GM21825 (cell line): ENCODE data around the gene SLC27A1.
"Not testable (repeated sequence)": the region's sequence is repeated elsewhere in the genome, so short reads cannot be mapped to it uniquely, and the experiment has no call there.

ENCODE experiments used
- ATAC-seq: cut with Tn5 transposase; IDR thresholded peaks from one replicate; pipeline ENCODE4 v1.9.1; 2021; ENCODE audit warnings: mild to moderate bottlenecking, moderate library complexity; ENCODE audit not compliant: unreplicated experiment

The SLC27A1 gene

DNA sequence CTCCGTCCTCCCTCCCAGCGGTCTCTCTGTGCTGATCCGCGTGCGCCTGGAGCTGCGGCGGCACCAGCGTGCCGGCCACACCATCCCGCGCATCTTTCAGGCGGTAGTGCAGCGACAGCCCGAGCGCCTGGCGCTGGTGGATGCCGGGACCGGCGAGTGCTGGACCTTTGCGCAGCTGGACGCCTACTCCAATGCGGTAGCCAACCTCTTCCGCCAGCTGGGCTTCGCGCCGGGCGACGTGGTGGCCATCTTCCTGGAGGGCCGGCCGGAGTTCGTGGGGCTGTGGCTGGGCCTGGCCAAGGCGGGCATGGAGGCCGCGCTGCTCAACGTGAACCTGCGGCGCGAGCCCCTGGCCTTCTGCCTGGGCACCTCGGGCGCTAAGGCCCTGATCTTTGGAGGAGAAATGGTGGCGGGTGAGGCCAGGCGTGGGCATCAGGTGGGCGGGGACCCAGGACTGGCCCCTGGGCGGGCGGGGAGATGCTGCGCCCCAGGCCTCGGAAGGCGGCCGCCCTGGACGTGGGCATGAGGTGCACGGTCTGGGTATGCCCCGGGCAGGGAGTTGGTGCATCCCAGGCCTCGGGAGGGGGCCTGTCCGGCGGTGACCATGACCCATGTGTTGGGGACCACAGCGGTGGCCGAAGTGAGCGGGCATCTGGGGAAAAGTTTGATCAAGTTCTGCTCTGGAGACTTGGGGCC is 16.4 kb downstream of the SLC27A1 start:
- no peak for ATAC-seq

DNA sequence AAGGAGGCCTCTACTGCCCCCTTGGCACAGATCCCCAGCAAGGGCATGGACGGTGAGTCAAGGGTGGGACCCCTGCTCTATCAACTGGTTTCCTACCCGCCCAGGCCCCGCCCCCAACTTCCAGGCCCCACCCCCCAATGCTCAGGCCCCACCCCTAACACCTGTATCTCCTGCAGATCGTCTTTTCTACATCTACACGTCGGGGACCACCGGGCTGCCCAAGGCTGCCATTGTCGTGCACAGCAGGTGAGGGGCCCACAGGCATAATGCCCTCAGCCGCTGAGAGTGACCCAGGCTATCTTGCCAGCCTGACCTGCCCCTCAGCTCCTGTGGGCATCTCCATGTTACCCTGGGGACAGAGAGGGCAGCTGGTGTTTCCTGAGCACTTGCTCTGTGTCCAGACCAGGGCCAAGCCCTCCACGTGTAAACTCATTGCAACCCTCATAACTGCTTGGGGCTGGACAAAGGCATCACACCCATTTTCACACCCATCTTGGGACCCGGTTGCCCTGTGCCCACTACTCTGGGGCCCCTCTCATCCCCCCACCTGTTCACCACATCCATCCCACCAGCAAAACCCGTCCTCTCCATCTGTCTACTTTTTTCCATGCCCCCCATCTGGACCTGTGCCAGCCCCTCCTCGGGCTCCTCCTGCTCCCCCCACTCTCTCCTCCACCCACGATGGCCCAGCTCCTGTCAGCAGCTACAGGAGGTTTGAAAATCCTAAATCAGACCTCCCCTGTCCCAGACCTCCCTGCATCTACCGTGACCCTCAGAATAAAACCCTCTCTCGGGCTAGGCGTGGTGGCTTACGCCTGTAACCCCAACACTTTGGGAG is 17.2 kb downstream of the SLC27A1 start:
- no peak for ATAC-seq

- ATAC-seq, result peak; percentile 43
These were observed 18.5 kb downstream of the SLC27A1 start for GRCh38 chr19:17488593-17489391.

GRCh38 chr19:17489392-17490030 is 19.2 kb downstream of the SLC27A1 start:
- ATAC-seq, result no peak

GRCh38 chr19:17490411-17490810 is 20.1 kb downstream of the SLC27A1 start:
- ATAC-seq, result no peak

GRCh38 chr19:17491287-17491686 is 21.0 kb downstream of the SLC27A1 start:
- ATAC-seq, result no peak

- ATAC-seq, result peak; percentile 15
These were observed 25.4 kb downstream of the SLC27A1 start for GRCh38 chr19:17495639-17496296.

DNA sequence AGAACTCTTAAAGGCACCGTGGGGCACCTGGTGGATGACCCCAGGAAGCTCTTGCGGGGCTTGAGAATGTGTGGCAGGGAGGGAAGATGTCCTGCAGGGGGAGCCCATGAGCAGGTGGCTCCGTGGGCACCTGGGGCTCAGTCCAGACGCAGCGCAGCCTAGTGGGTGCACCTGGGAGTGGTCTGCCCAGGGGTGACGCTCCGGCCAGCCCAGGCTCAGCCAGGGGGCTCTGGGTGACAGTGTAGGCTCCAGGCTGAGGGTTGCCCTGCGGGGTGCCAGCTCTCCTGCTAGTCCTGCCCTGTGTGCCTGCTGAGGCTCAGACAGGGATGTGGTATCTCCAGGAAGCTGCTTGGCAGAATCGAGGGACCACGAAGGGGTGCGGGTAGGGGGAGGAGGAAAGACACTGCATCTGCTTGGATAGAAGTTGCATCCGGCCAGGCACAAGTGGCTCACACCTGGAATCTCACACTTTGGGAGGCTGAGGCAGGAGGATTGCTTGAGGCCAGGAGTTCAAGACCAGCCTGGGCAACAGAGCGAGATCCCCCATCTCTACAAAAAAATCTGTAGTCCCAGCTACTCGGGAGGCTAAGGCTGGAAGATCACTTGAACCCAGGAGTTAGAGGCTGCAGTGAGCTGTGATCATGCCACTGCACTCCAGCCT is 26.1 kb downstream of the SLC27A1 start:
- ATAC-seq, result peak; percentile 78

DNA sequence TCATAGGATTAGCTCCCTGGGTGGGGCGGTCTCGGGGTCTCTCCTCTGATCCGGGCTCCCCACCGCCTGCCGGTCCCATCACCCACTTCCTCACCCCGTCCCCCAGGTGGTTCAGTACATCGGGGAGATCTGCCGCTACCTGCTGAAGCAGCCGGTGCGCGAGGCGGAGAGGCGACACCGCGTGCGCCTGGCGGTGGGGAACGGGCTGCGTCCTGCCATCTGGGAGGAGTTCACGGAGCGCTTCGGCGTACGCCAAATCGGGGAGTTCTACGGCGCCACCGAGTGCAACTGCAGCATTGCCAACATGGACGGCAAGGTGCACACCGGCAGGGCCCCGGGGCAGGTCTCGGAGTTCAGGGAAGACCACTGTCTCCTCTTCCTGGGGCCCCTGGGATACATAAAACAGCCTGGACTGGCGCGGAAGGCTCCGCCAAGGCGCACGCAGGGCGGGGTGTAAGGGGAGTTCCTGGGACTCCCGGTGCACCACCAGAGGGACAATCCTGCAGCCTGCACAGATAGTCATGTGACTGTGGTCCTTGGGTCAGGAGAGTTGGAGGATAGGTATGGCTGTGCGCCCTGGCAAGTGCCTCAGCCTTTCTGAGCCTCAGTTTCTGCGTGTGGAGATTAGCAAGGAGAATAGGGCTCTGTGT is 26.9 kb downstream of the SLC27A1 start:
- no peak for ATAC-seq

DNA sequence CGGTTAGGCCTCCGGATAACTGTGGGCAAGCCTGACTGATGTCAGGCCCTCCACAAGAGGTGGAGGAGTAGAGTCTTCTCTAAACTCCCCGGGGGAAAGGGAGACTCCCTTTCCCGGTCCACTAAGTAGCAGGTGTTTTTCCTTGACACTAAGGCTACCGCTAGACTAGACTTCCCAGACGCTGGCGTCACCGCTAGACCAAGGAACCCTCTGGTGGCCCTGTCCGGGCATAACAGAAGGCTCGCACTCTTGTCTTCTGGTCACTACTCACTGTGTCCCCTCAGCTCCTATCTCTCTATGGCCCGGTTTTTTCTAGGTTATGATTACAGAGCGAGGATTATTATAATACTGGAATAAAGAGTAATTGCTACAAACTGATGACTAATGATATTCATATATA is 28.7 kb downstream of the SLC27A1 start:
- ATAC-seq, result not testable (repeated sequence)

- no peak for ATAC-seq
These were observed 29.5 kb downstream of the SLC27A1 start for GRCh38 chr19:17499648-17500446.

GRCh38 chr19:17500447-17501198 is 30.3 kb downstream of the SLC27A1 start:
- no peak for ATAC-seq

- no peak for ATAC-seq
These were observed 32.9 kb downstream of the SLC27A1 start for GRCh38 chr19:17503240-17503639.

DNA sequence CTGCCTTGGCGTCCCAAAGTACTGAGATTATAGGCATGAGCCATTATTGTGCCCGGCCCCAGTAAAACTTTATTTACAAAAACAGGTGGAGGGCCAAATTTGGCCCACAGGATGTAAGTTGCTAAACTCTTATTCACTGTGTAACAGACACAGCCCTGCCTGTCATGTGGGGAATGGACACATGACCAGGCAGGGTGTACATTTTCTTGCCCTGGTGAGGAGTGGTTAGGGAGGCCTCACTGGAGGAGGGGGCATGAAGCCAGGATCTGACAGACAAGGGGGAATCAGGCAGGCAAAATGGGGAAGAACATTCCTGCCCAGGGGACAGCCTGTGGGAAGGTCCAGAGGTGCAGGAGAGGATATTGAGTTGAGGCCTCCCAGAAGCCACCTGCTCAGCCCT is 33.7 kb downstream of the SLC27A1 start:
- no peak for ATAC-seq

- no peak for ATAC-seq
These were observed 34.1 kb downstream of the SLC27A1 start for GRCh38 chr19:17504456-17504855.

- ATAC-seq, result no peak
These were observed 34.9 kb downstream of the SLC27A1 start for GRCh38 chr19:17505223-17505622.

DNA sequence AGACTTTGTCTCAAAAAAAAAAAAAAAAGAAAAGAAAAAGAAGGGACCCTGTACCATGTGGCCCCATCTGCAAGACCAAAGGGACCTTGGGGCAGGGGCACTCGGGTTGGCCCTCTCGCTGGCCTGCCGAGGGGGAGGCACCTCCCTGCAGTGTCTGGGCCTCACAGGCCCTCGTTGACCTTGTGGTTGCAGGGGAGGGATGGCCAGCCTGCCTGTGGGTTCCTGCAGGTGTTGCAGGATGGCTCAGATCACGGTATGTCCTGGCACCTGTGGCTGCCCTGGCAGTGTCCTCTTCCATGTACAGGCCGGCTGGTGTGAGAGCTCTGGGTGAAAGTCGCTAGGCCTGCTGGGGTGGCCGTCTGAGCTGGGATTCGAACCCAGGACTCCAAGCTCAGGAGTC is 36.4 kb downstream of the SLC27A1 start:
- ATAC-seq, result no peak

- ATAC-seq, result not testable (repeated sequence)
These were observed 38.2 kb downstream of the SLC27A1 start for GRCh38 chr19:17508558-17508933.
